Activated CD4-positive, alpha-beta T cell treated with anti-CD3 and anti-CD28 coated beads for 36 hours (primary cell): ENCODE data around the gene SLC15A5. TPM values are rescaled to one million over a fixed set of nuclear protein-coding genes. Genes with fewer than 3 reads are reported as not detected.

Experiments
- ATAC-seq: fragments of 200-7000 bp; cut with Tn5 transposase; one replicate; pipeline ENCODE4 v1.10.0; 2021; ENCODE audit warnings: mild to moderate bottlenecking, moderate library complexity
- CTCF ChIA-PET: fragments of 350-600 bp; sonication (Branson Sonifier 250); formaldehyde crosslinking; loops from one replicate; lab custom pipeline; 2021; ENCODE audit warnings: antibody characterized with exemption; lab: Charles Lee
- POLR2A ChIA-PET: fragments of 350-600 bp; sonication (Branson Sonifier 250); formaldehyde crosslinking; loops from one replicate; lab custom pipeline; 2021; ENCODE audit warnings: antibody characterized with exemption, inconsistent platforms; lab: Charles Lee
- DNase-seq: peaks from one replicate; pipeline ENCODE4 v3.0.0-alpha.2; 2020
- H3K27ac Mint-ChIP-seq: one replicate; pipeline ENCODE4 v1.8.0; 2021; ENCODE audit warnings: mixed read lengths
- H3K27me3 Mint-ChIP-seq: one replicate; pipeline ENCODE4 v1.8.0; 2021; ENCODE audit warnings: mixed read lengths
- H3K36me3 Mint-ChIP-seq: one replicate; pipeline ENCODE4 v1.8.0; 2021; ENCODE audit warnings: low read depth, mixed read lengths
- H3K4me1 Mint-ChIP-seq: one replicate; pipeline ENCODE4 v1.8.0; 2021; ENCODE audit warnings: mixed read lengths
- H3K4me3 Mint-ChIP-seq: one replicate; pipeline ENCODE4 v1.8.0; 2021; ENCODE audit warnings: mild to moderate bottlenecking, moderate library complexity, mixed read lengths
- H3K9me3 Mint-ChIP-seq: one replicate; pipeline ENCODE4 v1.8.0; 2021; ENCODE audit warnings: low read depth, mixed read lengths
- intact Hi-C, 2 experiments: fragments of 100-400 bp; cut with DNase I in 1 of 2; cut with micrococcal nuclease in 1 of 2; formaldehyde crosslinking; loops; one replicate each; pipeline versions ENCODE4 v1.14.2 to v1.15.1; 2022 to 2024; cut with DNase I, micrococcal nuclease
- total RNA-seq, 2 experiments: library from RNA; stranded (reverse); gene quantifications; one replicate each; pipeline ENCODE4 v1.2.3, GENCODE V29; 2021

Gene SLC15A5, protein sequence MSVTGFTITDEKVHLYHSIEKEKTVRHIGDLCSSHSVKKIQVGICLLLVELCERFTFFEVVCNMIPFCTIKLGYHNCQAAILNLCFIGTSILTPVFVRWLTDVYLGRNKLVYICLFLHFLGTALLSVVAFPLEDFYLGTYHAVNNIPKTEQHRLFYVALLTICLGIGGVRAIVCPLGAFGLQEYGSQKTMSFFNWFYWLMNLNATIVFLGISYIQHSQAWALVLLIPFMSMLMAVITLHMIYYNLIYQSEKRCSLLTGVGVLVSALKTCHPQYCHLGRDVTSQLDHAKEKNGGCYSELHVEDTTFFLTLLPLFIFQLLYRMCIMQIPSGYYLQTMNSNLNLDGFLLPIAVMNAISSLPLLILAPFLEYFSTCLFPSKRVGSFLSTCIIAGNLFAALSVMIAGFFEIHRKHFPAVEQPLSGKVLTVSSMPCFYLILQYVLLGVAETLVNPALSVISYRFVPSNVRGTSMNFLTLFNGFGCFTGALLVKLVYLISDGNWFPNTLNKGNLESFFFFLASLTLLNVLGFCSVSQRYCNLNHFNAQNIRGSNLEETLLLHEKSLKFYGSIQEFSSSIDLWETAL
- not detected for total RNA-seq

GRCh38 chr12:16277585-16277984, at the start of gene SLC15A5:
Gene SLC15A5, minus strand, starts transcription at chr12:16277685. Its CDS starts 0 bp downstream, at chr12:16277685.
- no peaks in the 10 kb centered on the region for H3K27me3 Mint-ChIP-seq
- CTCF ChIA-PET = no interaction called here
- no peaks in the 10 kb centered on the region for H3K4me1 Mint-ChIP-seq
- H3K36me3 Mint-ChIP-seq = no peaks in the 10 kb centered on the region
- H3K27ac Mint-ChIP-seq = no peak within 1 kb of the TSS
- H3K9me3 Mint-ChIP-seq = peaks cover 2% of the 10 kb centered on the region
- no peak within 1 kb of the TSS for H3K4me3 Mint-ChIP-seq
- intact Hi-C loops = no loop called here
- no peak for DNase-seq
- ATAC-seq = no peak
- POLR2A ChIA-PET = no interaction called here

DNA sequence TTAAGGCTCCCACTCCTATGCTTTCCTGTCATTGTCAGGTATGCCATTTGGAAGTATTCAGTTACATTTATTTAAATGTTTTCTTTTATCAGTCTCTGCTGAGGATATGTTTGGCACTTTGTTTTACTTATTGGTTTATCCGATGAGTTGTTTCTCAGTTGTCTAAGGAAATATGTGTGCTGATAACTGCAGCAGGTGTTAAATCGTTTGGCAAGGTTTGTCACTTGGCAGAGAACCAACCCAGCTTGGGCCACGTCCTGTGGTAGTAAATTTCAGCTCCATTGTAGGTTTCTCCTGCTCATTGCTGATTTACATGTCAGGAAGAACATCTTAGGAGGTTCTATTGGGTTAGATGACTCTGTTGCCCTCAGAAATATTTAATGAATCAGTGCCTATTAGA, 47.9 kb upstream of the SLC15A5 start:
- POLR2A ChIA-PET = no interaction called here
- Mint-ChIP-seq H3K36me3 (no peaks in the 10 kb centered on the region), H3K4me3 (no peak overlapping the region), H3K27me3 (no peaks in the 10 kb centered on the region), H3K27ac (no peak overlapping the region), H3K9me3 (peaks cover 11% of the 10 kb centered on the region), H3K4me1 (no peaks in the 10 kb centered on the region)
- no peak for ATAC-seq
- DNase-seq = no peak
- CTCF ChIA-PET = no interaction called here
- intact Hi-C loops = no loop called here

DNA sequence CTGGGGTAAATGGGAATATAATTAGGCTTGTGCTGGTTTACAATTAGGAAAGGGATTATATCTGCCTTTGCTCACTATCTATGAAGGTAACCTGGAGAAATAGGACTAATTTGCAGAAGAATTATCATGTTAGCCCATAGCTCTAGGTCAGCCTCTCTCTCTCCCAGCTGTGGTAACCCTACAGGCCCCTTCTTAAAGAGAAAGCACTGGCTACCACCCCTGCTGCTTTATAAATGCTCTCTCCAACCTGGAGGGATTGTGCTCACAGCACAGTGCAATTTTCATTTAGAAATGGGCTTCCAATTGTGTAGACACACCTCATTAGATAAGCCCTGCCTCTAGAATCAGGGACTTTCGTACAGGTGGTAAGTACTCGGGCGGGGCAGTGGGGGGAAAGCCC, 47.3 kb upstream of the SLC15A5 start:
- intact Hi-C loops = no loop called here
- CTCF ChIA-PET = no interaction called here
- no peak for ATAC-seq
- Mint-ChIP-seq H3K36me3 (no peaks in the 10 kb centered on the region), H3K4me1 (no peaks in the 10 kb centered on the region), H3K27me3 (no peaks in the 10 kb centered on the region), H3K27ac (no peak overlapping the region), H3K9me3 (peaks cover 13% of the 10 kb centered on the region), H3K4me3 (no peak overlapping the region)
- POLR2A ChIA-PET = no interaction called here
- no peak for DNase-seq

DNA sequence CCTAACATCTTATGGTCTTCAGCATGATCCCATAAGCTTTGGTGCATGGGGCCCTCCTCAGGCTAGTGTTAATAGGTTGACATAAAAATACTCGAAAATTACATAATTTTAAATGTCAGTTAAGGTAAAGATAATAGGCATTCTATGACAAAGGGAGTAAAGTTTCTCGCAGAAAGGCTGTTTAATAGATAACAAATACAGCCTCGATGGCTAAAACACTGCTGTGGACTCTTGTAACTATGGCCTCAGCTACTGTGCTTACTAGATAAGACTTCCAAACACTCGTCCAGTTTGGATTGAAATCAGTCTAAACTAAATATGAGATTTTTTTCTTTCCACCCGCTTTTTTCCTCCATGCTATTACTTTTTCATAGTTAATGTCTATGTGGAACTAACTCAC, 46.8 kb upstream of the SLC15A5 start:
- Mint-ChIP-seq H3K4me1 (no peaks in the 10 kb centered on the region), H3K27me3 (no peaks in the 10 kb centered on the region), H3K9me3 (peaks cover 15% of the 10 kb centered on the region), H3K4me3 (no peak overlapping the region), H3K36me3 (no peaks in the 10 kb centered on the region), H3K27ac (no peak overlapping the region)
- intact Hi-C loops = no loop called here
- ChIA-PET CTCF (no interaction called here), POLR2A (no interaction called here)
- DNase-seq (no peak), ATAC-seq (no peak)

DNA sequence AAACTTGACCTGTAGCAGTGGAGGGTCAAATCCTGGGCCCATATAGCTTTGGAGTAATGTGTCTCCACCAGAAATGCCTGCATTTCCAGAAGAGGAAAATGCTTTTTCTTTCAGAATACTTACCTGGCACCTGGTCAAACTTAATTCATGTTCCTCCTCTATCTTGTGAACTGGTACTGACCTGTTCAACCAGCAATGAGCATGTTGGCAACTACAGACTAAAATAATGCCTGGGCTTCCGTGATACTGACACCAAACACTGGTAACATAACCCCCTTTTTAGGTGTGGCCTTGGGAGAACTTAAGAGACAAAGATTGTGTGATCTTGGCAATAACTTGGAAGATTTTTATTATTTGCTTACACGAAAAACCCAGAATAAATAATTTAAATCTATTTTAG, 46.2 kb upstream of the SLC15A5 start:
- H3K4me3 Mint-ChIP-seq = no peak overlapping the region
- no peak for ATAC-seq
- H3K27me3 Mint-ChIP-seq = no peaks in the 10 kb centered on the region
- no peak overlapping the region for H3K27ac Mint-ChIP-seq
- ChIA-PET POLR2A (no interaction called here), CTCF (no interaction called here)
- H3K36me3 Mint-ChIP-seq = no peaks in the 10 kb centered on the region
- peaks cover 17% of the 10 kb centered on the region for H3K9me3 Mint-ChIP-seq
- H3K4me1 Mint-ChIP-seq = no peaks in the 10 kb centered on the region
- DNase-seq = no peak
- intact Hi-C loops = no loop called here

- ChIA-PET POLR2A (no interaction called here), CTCF (no interaction called here)
- Mint-ChIP-seq H3K4me3 (no peak overlapping the region), H3K36me3 (no peaks in the 10 kb centered on the region), H3K27ac (no peak overlapping the region), H3K9me3 (peaks cover 15% of the 10 kb centered on the region), H3K4me1 (no peaks in the 10 kb centered on the region), H3K27me3 (no peaks in the 10 kb centered on the region)
- ATAC-seq = no peak
- intact Hi-C loops = no loop called here
- no peak for DNase-seq
Observed at GRCh38 chr12:16323010-16323409, 45.5 kb upstream of the SLC15A5 start.

DNA sequence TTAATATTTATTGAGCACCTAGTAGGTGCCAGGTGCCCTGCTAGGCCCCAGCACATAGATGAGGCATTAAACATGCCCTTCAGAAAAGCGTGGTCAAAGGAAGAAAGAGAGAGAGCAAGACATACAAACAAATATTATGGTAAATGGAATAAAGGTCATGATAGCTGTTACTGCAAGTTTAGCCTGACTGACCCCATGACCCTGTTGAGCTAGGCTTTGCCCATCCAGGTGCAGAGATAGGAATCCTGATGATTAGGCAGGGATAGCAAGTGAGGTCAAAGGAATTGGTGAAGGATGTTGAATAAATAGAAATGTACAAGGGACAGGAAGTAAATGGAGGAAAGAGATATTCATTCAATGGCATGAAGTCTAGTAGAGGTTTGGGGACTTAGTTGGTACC, 33.4 kb upstream of the SLC15A5 start:
- Mint-ChIP-seq H3K27ac (no peak overlapping the region), H3K4me1 (no peaks in the 10 kb centered on the region), H3K27me3 (no peaks in the 10 kb centered on the region), H3K4me3 (no peak overlapping the region), H3K36me3 (no peaks in the 10 kb centered on the region), H3K9me3 (peaks cover 8% of the 10 kb centered on the region)
- no peak for ATAC-seq
- ChIA-PET POLR2A (no interaction called here), CTCF (no interaction called here)
- no peak for DNase-seq
- intact Hi-C loops = no loop called here

DNA sequence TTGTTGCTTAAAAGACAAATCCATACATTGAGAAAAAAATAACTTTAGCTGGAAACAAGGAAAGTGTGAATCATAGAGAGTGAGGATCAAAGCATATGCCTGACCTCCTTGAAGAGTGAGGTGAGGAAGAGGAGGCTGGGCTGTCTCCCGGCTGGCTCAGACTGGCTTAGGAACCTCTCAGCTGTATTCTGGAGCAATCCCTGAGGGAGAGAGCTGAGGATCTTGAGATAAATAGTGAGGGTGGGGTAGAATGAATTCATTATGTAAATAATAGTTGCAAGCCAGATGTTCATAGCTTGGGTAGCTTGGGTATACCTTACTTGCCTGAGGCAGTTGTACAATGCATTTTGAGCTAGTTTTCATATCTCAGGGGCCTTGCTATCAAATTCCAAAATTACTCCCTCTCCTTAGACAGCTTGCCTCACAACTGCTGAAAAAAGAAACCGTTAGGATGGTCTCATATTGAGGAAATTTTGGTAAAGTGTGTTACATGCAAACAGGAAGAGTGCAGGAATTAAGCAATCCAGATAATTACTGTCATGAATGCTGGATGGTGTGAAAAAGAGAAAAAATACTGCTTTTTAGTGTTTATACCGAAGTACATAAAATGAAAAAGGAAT, 30.5 kb upstream of the SLC15A5 start:
- CTCF ChIA-PET = no interaction called here

DNA sequence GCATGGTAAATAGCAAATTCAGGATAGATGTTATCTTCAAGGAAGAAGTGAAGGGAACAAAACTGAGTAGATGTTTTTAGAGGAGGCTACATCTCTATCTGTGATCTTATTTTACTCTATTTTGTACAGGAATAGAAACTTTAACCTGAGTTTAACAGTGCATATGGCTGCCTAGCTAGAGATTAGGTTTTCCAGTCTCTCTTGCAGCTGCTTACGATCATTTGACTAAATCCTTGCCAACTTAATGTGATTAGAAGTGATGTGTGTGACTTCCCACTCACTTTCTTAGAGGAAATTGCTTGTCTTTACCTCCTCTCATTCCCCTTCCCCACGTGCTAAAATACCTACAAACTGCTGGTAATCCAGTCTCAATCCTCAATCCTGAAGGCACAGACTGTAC, 26.5 kb upstream of the SLC15A5 start:
- Mint-ChIP-seq H3K27me3 (no peaks in the 10 kb centered on the region), H3K4me3 (no peak overlapping the region), H3K27ac (no peak overlapping the region), H3K36me3 (no peaks in the 10 kb centered on the region), H3K9me3 (peaks cover 12% of the 10 kb centered on the region), H3K4me1 (no peaks in the 10 kb centered on the region)
- POLR2A ChIA-PET = no interaction called here
- CTCF ChIA-PET = no interaction called here
- no peak for ATAC-seq
- intact Hi-C loops = no loop called here
- DNase-seq = no peak

More for the DNA sequence above, 30.5 kb upstream of the SLC15A5 start:
- H3K27me3 Mint-ChIP-seq = no peaks in the 10 kb centered on the region
- intact Hi-C loops = no loop called here
- H3K4me1 Mint-ChIP-seq = no peaks in the 10 kb centered on the region
- no peak for ATAC-seq
- no peaks in the 10 kb centered on the region for H3K36me3 Mint-ChIP-seq
- no peak for DNase-seq
- H3K4me3 Mint-ChIP-seq = no peak overlapping the region
- peaks cover 15% of the 10 kb centered on the region for H3K9me3 Mint-ChIP-seq
- H3K27ac Mint-ChIP-seq = no peak overlapping the region
- POLR2A ChIA-PET = no interaction called here

GRCh38 chr12:16300736-16301135, 23.3 kb upstream of the SLC15A5 start:
- intact Hi-C loops = no loop called here
- no peak for DNase-seq
- Mint-ChIP-seq H3K4me3 (no peak overlapping the region), H3K27me3 (no peaks in the 10 kb centered on the region), H3K36me3 (no peaks in the 10 kb centered on the region), H3K27ac (no peak overlapping the region), H3K4me1 (no peaks in the 10 kb centered on the region), H3K9me3 (peaks cover 12% of the 10 kb centered on the region)
- ChIA-PET POLR2A (no interaction called here), CTCF (no interaction called here)
- no peak for ATAC-seq

DNA sequence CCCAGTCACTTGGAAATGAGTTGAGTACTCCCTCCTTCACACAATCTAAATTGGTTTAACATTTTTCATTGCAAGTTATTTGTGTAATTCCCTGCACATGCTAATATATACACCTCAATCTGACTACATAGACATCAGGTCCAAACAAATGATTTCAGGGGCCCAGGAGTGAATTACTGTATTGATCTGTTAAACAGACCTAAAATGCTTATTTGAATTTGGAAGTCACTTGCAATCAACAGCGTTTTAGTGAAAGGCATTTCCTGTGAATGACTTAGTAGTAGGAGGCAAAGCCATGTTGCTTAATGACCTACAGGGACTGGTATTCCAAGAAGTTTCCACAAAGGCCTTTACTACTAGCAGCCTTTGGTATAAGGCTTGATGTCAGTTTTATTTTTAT, 22.6 kb upstream of the SLC15A5 start:
- intact Hi-C loops = no loop called here
- H3K36me3 Mint-ChIP-seq = no peaks in the 10 kb centered on the region
- no peaks in the 10 kb centered on the region for H3K27me3 Mint-ChIP-seq
- H3K4me1 Mint-ChIP-seq = no peaks in the 10 kb centered on the region
- no peak for DNase-seq
- no peak for ATAC-seq
- ChIA-PET CTCF (no interaction called here), POLR2A (no interaction called here)
- H3K27ac Mint-ChIP-seq = no peak overlapping the region
- H3K9me3 Mint-ChIP-seq = peaks cover 10% of the 10 kb centered on the region
- no peak overlapping the region for H3K4me3 Mint-ChIP-seq

- intact Hi-C loops = no loop called here
- Mint-ChIP-seq H3K4me1 (no peaks in the 10 kb centered on the region), H3K9me3 (peaks cover 10% of the 10 kb centered on the region), H3K4me3 (no peak overlapping the region), H3K27ac (no peak overlapping the region), H3K27me3 (no peaks in the 10 kb centered on the region), H3K36me3 (no peaks in the 10 kb centered on the region)
- ATAC-seq (no peak), DNase-seq (no peak)
- ChIA-PET CTCF (no interaction called here), POLR2A (no interaction called here)
Observed at GRCh38 chr12:16299403-16299802, 21.9 kb upstream of the SLC15A5 start.
